ENCODE data around the gene TCERG1L. TPM values are rescaled to one million over a fixed set of nuclear protein-coding genes. Genes with fewer than 3 reads are reported as not detected.

TCERG1L gene
- total and polyA plus RNA-seq, 2 experiments from 2014 or later = 0.47 to 0.73 TPM

DNA sequence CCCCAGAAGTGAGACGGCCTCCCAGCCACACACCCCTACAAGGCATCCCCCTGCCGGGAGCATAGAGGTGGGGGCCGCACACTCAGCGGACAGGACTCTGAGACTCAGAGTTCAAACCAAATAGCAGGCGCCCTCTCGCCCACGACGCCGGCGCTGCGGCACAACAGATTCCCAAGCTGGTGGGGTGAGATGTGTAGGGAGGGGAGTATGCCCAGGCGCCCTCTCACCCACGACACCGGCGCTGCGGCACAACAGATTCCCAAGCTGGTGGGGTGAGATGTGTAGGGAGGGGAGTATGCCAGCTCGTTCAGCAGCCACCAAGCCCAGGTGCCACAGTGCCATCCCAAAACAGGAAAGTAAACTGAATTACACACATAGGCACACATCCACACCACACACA, 64.7 kb downstream of the TCERG1L start:
- no peak overlapping the region for H3K4me2 ChIP-seq
- H3K79me2 ChIP-seq = no peaks in the 10 kb centered on the region
- H3K9me2 ChIP-seq (replicated peaks; ENCODE audit: insufficient read depth) = no peaks in the 10 kb centered on the region
- no peaks in the 10 kb centered on the region for H3K4me1 ChIP-seq (ENCODE audit: insufficient read depth)
- no peak overlapping the region for H3K27ac ChIP-seq
- H2AFZ ChIP-seq = no peak overlapping the region
- peaks cover 30% of the 10 kb centered on the region for H3K27me3 ChIP-seq
- TF ChIP-seq, protein P1, sequence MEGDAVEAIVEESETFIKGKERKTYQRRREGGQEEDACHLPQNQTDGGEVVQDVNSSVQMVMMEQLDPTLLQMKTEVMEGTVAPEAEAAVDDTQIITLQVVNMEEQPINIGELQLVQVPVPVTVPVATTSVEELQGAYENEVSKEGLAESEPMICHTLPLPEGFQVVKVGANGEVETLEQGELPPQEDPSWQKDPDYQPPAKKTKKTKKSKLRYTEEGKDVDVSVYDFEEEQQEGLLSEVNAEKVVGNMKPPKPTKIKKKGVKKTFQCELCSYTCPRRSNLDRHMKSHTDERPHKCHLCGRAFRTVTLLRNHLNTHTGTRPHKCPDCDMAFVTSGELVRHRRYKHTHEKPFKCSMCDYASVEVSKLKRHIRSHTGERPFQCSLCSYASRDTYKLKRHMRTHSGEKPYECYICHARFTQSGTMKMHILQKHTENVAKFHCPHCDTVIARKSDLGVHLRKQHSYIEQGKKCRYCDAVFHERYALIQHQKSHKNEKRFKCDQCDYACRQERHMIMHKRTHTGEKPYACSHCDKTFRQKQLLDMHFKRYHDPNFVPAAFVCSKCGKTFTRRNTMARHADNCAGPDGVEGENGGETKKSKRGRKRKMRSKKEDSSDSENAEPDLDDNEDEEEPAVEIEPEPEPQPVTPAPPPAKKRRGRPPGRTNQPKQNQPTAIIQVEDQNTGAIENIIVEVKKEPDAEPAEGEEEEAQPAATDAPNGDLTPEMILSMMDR (IDR thresholded peaks at IDR 0.05; ENCODE audit: poor library complexity) = no peak
- no peak for TF ChIP-seq EZH2 (IDR thresholded peaks at IDR 0.05; ENCODE audit: borderline replicate concordance)
- TF ChIP-seq EZH2phosphoT487 (IDR thresholded peaks at IDR 0.05; ENCODE audit: low read depth, severe bottlenecking, unreplicated experiment) = no peak
- H4K20me1 ChIP-seq (ENCODE audit: insufficient read depth, poor library complexity, severe bottlenecking) = no peaks in the 10 kb centered on the region
- no peak overlapping the region for H3K4me3 ChIP-seq
- WGBS (ENCODE audit: low lambda C conversion rate, missing lambda C conversion rate) = 83% methylated on average over 13 of the region's 17 CpGs
- H3K36me3 ChIP-seq (replicated peaks; ENCODE audit: insufficient read depth, low read depth) = no peaks in the 10 kb centered on the region
- H3K9me3 ChIP-seq (ENCODE audit: low read depth) = no peaks in the 10 kb centered on the region
- DNase-seq (ENCODE audit: low spot score) = no peak

DNA sequence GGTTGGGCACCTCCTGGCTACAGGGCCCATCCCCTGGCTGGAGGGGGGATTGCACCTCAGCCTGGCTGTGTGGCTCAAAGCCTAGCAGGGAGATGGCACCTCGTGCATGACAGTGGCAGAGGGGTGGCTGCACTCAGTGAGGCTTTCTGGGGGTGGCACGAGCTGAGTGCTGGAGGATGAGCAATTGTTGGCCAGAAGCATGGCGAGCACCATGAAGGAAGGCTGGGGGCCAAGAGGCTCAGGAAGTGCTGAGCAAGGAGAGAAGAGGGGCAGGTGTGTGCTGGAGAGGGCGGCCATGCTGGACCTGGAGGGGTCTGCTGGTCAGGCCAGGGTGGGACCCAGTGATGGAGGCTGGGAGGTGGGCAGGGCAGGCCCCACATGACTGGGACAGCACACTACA, 65.4 kb downstream of the TCERG1L start:
- peaks cover 24% of the 10 kb centered on the region for H3K27me3 ChIP-seq

DNA sequence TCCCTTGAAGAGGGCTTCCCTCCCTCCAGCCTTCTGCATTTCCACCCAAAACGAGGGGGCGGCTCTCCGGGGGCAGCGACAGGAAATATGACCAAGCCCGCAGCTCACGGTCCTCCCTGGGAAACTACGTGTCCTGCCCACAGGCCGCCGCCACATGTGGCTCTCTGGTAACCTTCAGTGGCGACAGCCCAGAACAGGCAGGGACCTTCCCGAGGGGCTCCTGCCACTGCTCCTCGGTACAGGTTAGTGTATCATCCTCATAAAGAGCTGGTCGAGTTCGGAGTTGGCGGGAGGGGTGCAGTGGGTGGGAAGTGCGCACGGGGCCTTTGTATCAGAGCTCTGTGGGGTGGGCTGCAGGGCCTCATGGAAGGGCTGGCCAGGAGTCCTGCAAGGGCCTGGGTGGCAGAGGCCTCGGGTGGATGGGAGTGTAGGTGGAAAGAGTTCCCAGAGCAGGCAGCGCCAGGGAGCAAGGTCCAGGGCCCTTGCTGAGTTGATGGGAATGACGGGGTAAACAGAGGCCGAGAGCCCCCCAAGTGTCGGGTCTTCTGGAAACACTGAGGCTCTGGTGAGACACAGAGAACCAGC, 66.0 kb downstream of the TCERG1L start:
- Histone ChIP-seq H3K79me2 (no peaks in the 10 kb centered on the region), H4K20me1 (ENCODE audit: insufficient read depth, poor library complexity, severe bottlenecking) (no peaks in the 10 kb centered on the region), H3K27ac (no peak overlapping the region), H3K9me3 (ENCODE audit: low read depth) (no peaks in the 10 kb centered on the region), H3K9me2 (replicated peaks; ENCODE audit: insufficient read depth) (no peaks in the 10 kb centered on the region), H3K27me3 (peaks cover 19% of the 10 kb centered on the region), H3K4me3 (no peak overlapping the region), H3K4me2 (no peak overlapping the region), H2AFZ (no peak overlapping the region), H3K4me1 (ENCODE audit: insufficient read depth) (no peaks in the 10 kb centered on the region), H3K36me3 (replicated peaks; ENCODE audit: insufficient read depth, low read depth) (no peaks in the 10 kb centered on the region)
- DNase-seq (ENCODE audit: low spot score) = no peak
- TF ChIP-seq EZH2 (IDR thresholded peaks at IDR 0.05; ENCODE audit: borderline replicate concordance) = no peak
- no peak for TF ChIP-seq EZH2phosphoT487 (IDR thresholded peaks at IDR 0.05; ENCODE audit: low read depth, severe bottlenecking, unreplicated experiment)
- TF ChIP-seq, protein P1 (IDR thresholded peaks at IDR 0.05; ENCODE audit: poor library complexity) = no peak
- 90% methylated on average over 18 of the region's 22 CpGs for WGBS (ENCODE audit: low lambda C conversion rate, missing lambda C conversion rate)

More for the DNA sequence above, 65.4 kb downstream of the TCERG1L start:
- TF ChIP-seq, protein P1 (IDR thresholded peaks at IDR 0.05; ENCODE audit: poor library complexity) = no peak
- no peak for TF ChIP-seq EZH2phosphoT487 (IDR thresholded peaks at IDR 0.05; ENCODE audit: low read depth, severe bottlenecking, unreplicated experiment)
- no peak for TF ChIP-seq EZH2 (IDR thresholded peaks at IDR 0.05; ENCODE audit: borderline replicate concordance)
- Histone ChIP-seq H3K4me1 (ENCODE audit: insufficient read depth) (no peaks in the 10 kb centered on the region), H3K4me2 (no peak overlapping the region), H3K9me2 (replicated peaks; ENCODE audit: insufficient read depth) (no peaks in the 10 kb centered on the region), H3K79me2 (no peaks in the 10 kb centered on the region), H3K4me3 (no peak overlapping the region), H3K27ac (no peak overlapping the region), H4K20me1 (ENCODE audit: insufficient read depth, poor library complexity, severe bottlenecking) (no peaks in the 10 kb centered on the region), H2AFZ (no peak overlapping the region), H3K36me3 (replicated peaks; ENCODE audit: insufficient read depth, low read depth) (no peaks in the 10 kb centered on the region), H3K9me3 (ENCODE audit: low read depth) (no peaks in the 10 kb centered on the region)
- WGBS (ENCODE audit: low lambda C conversion rate, missing lambda C conversion rate) = 88% methylated on average over 4 of the region's 4 CpGs
- DNase-seq (ENCODE audit: low spot score) = no peak
